NCI-H510A (cell line): Measurements from ENCODE around the gene IRF2.
A peak's percentile ranks its signal among the peaks of the same experiment; 100 is the strongest.

Experiments used
- DNase-seq: peaks from one replicate; lab custom pipeline; 2025; lab: John Stamatoyannopoulos, UW

IRF2 gene

GRCh38 chr4:184368290-184368689 lies 106.1 kb downstream of the IRF2 start:
- no peak for DNase-seq

GRCh38 chr4:184364100-184364921 lies 110.0 kb downstream of the IRF2 start:
- no peak for DNase-seq

GRCh38 chr4:184363258-184363657 lies 111.1 kb downstream of the IRF2 start:
- no peak for DNase-seq

- no peak for DNase-seq
These were observed 112.0 kb downstream of the IRF2 start for GRCh38 chr4:184362396-184362795.

- DNase-seq: no peak
These were observed 112.9 kb downstream of the IRF2 start for GRCh38 chr4:184361443-184361842.

GRCh38 chr4:184359888-184360287 lies 114.5 kb downstream of the IRF2 start:
- no peak for DNase-seq

- no peak for DNase-seq
These were observed 115.7 kb downstream of the IRF2 start for GRCh38 chr4:184358521-184359232.

GRCh38 chr4:184357772-184358171 lies 116.6 kb downstream of the IRF2 start:
- DNase-seq: no peak

GRCh38 chr4:184357165-184357564 lies 117.2 kb downstream of the IRF2 start:
- DNase-seq: no peak

GRCh38 chr4:184356366-184356765 lies 118.0 kb downstream of the IRF2 start:
- DNase-seq: no peak

- no peak for DNase-seq
These were observed 118.5 kb downstream of the IRF2 start for GRCh38 chr4:184355857-184356256.

GRCh38 chr4:184355111-184355604 lies 119.2 kb downstream of the IRF2 start:
- DNase-seq: no peak

- DNase-seq: no peak
These were observed 121.5 kb downstream of the IRF2 start for GRCh38 chr4:184352891-184353290.

GRCh38 chr4:184351560-184352451 lies 122.5 kb downstream of the IRF2 start:
- no peak for DNase-seq

GRCh38 chr4:184350964-184351363 lies 123.4 kb downstream of the IRF2 start:
- no peak for DNase-seq

- no peak for DNase-seq
These were observed 124.0 kb downstream of the IRF2 start for GRCh38 chr4:184350213-184350817.

GRCh38 chr4:184349283-184350039 lies 124.9 kb downstream of the IRF2 start:
- no peak for DNase-seq

- peak; percentile 16 for DNase-seq
These were observed 125.8 kb downstream of the IRF2 start for GRCh38 chr4:184348311-184349233.

- DNase-seq: peak; percentile 68
These were observed 126.8 kb downstream of the IRF2 start for GRCh38 chr4:184347251-184348239.
